Stimulated activated CD8-positive, alpha-beta memory T cell treated with anti-CD3 and anti-CD28 coated beads, Interleukin-4, amount 100 ng/mL, for 48 hours (primary cell): ENCODE results near the gene LMAN1.

Experiments
- DNase-seq: peaks from one replicate; pipeline ENCODE4 v3.0.0-alpha.2; 2020

Gene LMAN1

GRCh38 chr18:59301929-59302328 is 57.1 kb downstream of the LMAN1 start:
- DNase-seq: no peak

DNA sequence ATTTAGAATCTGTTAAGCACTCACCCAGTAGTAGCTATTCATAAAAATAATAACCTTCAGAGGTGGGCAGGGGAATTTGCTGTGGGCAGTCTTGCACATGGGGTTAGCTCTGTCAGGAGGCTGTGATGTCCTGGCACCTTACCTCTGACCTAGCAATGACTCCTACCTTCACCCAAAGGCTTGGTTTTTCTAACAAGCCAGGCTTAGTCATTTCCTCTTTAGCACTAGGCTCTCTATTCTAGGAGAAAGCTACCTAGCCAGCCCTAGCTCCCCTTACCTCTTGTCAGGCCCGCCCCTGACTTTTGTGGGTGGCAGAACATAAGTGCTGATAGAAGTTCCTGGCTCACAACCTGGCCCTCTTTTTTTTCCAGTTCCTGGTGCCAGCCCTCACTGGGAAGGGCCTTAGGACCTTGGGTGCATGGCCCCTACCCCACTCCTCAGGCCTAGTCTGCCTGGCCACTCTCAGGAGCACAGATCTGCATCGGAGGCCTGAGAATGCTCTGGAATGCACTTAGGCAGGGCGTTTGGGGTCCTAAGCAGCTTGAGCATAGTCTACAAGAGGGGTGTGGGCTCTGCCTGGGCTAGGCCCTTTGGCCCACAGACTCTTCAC is 58.3 kb downstream of the LMAN1 start:
- DNase-seq: no peak

DNA sequence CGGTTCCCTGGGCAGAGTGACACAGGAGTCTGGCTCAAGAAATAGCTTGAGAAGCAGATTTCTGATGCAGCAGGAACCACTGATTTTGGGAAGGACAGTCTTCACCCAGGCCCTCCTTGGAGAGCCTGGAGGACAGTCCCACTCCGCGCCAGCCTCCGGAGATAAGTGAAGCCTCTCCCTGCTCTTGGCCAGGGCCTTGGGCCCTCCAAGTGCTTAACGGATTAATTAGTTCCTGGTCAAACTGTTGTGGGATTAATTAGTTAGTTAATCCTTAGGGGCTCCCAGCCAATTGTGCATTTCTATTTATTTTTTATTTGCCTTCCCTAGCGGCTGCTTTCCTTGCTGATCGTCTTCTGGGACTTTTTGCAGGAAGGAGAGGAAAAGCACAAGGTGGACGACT is 60.2 kb downstream of the LMAN1 start:
- no peak for DNase-seq

DNA sequence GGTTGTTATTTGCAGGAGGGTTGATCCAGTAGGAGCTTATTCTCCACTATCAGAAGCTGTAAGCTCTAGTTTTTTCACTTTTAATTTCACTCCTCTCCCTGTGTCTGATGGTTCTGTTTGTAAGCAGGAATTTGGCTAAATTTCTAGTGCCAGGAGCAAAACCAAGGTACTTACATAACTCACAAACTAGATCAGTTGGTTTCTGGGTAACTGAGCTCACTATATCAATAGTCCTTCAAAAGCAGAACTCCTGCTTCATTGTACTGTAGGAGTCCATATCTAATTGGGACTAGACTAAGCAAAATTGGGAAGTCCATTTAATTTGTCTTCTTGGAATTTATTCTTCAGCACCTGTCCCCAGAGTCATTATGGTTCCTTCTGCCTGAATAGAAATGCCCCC is 65.7 kb downstream of the LMAN1 start:
- no peak for DNase-seq

DNA sequence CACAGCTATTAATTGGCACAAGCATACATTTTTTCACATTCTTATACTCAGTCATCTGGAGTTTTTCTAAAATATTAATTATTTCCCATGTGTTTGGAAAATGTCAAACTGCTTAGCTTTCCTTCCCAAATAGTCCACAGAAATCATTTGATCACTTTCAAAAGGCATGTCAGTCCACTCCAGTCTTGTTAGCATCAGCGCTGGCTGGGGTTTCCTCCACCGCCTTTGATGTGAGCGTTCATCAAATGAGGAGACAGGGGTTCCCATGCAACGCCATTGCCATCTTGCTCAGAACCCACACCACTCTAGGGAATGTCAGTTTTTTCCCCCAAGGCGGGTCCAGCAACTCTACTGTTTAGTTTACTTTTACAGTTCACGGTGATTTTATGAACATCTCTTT is 72.7 kb downstream of the LMAN1 start:
- no peak for DNase-seq

DNA sequence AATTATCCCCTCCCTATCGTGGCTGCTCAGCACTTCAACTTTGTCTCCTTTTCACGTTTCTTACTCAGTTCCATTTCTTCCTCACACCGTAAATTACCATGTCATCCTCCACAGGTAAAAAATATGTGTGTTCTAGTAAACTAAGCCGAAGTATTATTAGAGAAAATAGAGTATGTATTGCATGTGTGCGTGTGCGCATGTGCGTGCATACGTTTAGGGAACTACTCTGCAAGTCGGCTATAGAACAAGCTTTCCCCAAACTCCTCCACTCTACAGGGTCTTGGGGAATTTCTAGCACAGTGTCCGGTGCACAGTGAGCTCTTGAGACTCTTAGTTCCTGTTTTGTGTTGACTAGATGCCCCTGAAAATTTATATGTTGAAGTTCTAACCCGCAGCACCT is 76.7 kb downstream of the LMAN1 start:
- no peak for DNase-seq

DNA sequence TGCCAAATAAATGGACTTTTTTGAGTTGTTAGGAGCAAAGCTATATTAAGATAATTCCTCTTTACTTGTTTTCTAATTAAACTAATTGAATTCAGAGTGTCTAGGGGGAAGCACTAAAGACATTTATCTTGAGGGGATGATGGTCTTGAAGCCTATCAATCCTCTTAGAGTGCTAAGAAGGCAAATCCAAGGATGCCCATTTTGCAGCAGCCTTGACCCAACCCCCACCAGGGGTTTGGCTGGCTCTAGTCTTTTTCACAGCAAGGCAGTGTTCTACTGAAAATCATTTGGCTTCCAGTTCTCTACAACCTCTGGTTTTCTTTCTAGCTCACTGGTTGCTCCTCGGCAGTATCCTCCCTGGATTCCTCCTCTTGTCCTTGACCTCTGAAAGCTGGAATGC is 79.3 kb downstream of the LMAN1 start:
- no peak for DNase-seq

GRCh38 chr18:59279193-59279592 is 79.9 kb downstream of the LMAN1 start:
- DNase-seq: no peak

DNA sequence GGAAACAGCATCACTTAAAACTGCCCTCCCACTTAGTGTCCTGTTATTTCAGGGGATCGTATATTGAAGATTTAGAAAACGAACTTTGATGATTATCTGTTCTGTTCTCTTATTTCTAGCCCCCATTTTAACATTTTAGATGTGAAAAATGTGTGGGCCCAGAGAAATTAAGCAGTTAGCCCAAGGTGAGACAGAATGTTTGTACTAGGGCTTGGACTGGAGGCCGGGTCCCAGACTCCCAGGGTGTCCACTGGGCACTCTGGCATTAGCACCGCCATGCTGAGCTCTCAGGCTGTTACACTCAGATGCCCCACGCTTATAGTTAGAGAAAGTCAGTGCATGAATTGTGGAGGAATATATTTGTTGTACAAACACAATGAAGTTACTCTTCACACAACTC is 80.3 kb downstream of the LMAN1 start:
- DNase-seq: no peak
